MM.1S (cell line): ENCODE results near the gene CHRD.

Experiments
- DNase-seq: peaks from one replicate; pipeline ENCODE4 v3.0.0-alpha.2; 2015
- H2AFZ ChIP-seq: fragments of 300-600 bp; sonication (generic); 2 replicates; pipeline ENCODE4 v1.6.0; 2016; ENCODE audit warnings: antibody characterized with exemption, low read length
- H3F3A ChIP-seq: fragments of 300-600 bp; sonication (generic); 2 replicates; pipeline ENCODE4 v1.6.1; 2016; ENCODE audit warnings: mild to moderate bottlenecking, antibody characterized with exemption, low read length, moderate library complexity, mixed read lengths; ENCODE audit not compliant: insufficient read depth
- H3K27ac ChIP-seq: fragments of 300-600 bp; sonication (generic); 2 replicates; pipeline ENCODE4 v1.5.1; 2016; ENCODE audit warnings: mild to moderate bottlenecking, low read length
- H3K27me3 ChIP-seq: fragments of 300-600 bp; sonication (generic); replicated peaks from 2 replicates; pipeline ENCODE4 v1.6.0; 2016; ENCODE audit warnings: low read length; ENCODE audit not compliant: insufficient read depth
- H3K36me3 ChIP-seq: fragments of 300-600 bp; sonication (generic); replicated peaks from 2 replicates; pipeline ENCODE4 v1.6.1; 2016; ENCODE audit warnings: mild to moderate bottlenecking, low read length, mixed read lengths; ENCODE audit not compliant: insufficient read depth
- H3K4me1 ChIP-seq: fragments of 300-600 bp; sonication (generic); 2 replicates; pipeline ENCODE4 v1.6.1; 2016; ENCODE audit warnings: low read length, mixed read lengths
- H3K4me2 ChIP-seq: fragments of 300-600 bp; sonication (generic); 2 replicates; pipeline ENCODE4 v1.6.0; 2016; ENCODE audit warnings: low read depth, low read length
- H3K4me3 ChIP-seq: fragments of 300-600 bp; sonication (generic); 2 replicates; pipeline ENCODE4 v1.5.1; 2016; ENCODE audit warnings: low read length, mixed read lengths
- H3K79me2 ChIP-seq: fragments of 300-600 bp; sonication (generic); 2 replicates; pipeline ENCODE4 v1.6.1; 2016; ENCODE audit warnings: mixed run types, low read length, mixed read lengths
- H3K9ac ChIP-seq: fragments of 300-600 bp; sonication (generic); 2 replicates; pipeline ENCODE4 v1.6.1; 2016; ENCODE audit warnings: low read length, mixed read lengths
- H3K9me2 ChIP-seq: fragments of 300-600 bp; sonication (generic); replicated peaks from 2 replicates; pipeline ENCODE4 v1.6.1; 2016; ENCODE audit warnings: mild to moderate bottlenecking, low read length, mixed read lengths; ENCODE audit not compliant: insufficient read depth
- H3K9me3 ChIP-seq: fragments of 300-600 bp; sonication (generic); replicated peaks from 2 replicates; pipeline ENCODE4 v1.6.1; 2016; ENCODE audit warnings: mild to moderate bottlenecking, low read length, mixed read lengths; ENCODE audit not compliant: insufficient read depth
- H4K20me1 ChIP-seq: fragments of 300-600 bp; sonication (generic); 2 replicates; pipeline ENCODE4 v1.6.1; 2016; ENCODE audit warnings: mild to moderate bottlenecking, low read length, moderate library complexity, mixed read lengths; ENCODE audit not compliant: insufficient read depth
- EZH2 ChIP-seq: fragments of 300-600 bp; sonication (generic); optimal IDR thresholded peaks from 2 replicates; pipeline ENCODE3; 2017; ENCODE audit warnings: low read depth, mild to moderate bottlenecking, antibody characterized with exemption, low read length, mixed read lengths
- EZH2phosphoT487 ChIP-seq: fragments of 300-600 bp; sonication (generic); IDR thresholded peaks from 2 replicates; pipeline ENCODE4 v1.6.1; 2018; ENCODE audit warnings: antibody characterized with exemption, low read length
- TF ChIP-seq, protein P1 (sequence below): fragments of 300-600 bp; sonication (generic); IDR thresholded peaks from 2 replicates; pipeline ENCODE4 v1.5.1; 2016; ENCODE audit warnings: antibody characterized with exemption, low read length, mixed read lengths

The CHRD gene

DNA sequence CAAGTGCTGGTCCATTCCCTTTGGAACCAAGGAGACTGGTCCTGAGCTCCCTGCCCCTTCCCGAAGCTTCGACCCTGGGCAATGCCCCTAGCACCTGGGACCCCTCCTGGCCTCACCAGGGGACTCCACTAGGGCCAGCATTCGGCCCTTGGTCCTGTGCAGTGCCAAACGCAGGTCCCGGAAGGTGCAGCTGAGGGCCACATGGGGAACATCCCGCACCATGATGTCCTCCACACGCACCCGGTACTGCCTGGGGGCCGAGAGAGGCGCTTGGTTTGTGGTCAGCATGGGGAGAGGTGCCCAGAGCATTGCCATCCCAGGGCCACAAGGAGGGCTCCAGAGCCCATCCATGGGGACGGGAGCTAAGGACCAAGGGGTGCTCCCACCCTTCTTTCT, 26.3 kb upstream of the CHRD start:
- Histone ChIP-seq H2AFZ (no peak overlapping the region), H3K4me3 (no peak overlapping the region), H4K20me1 (no peaks in the 10 kb centered on the region), H3K4me1 (no peaks in the 10 kb centered on the region), H3F3A (no peaks in the 10 kb centered on the region), H3K27ac (no peak overlapping the region), H3K27me3 (no peaks in the 10 kb centered on the region), H3K79me2 (no peaks in the 10 kb centered on the region), H3K9ac (no peak overlapping the region), H3K9me2 (no peaks in the 10 kb centered on the region), H3K36me3 (no peaks in the 10 kb centered on the region), H3K4me2 (no peak overlapping the region), H3K9me3 (no peaks in the 10 kb centered on the region)
- no peak for DNase-seq
- TF ChIP-seq EZH2phosphoT487 = no peak
- no peak for TF ChIP-seq EZH2
- TF ChIP-seq, protein P1, sequence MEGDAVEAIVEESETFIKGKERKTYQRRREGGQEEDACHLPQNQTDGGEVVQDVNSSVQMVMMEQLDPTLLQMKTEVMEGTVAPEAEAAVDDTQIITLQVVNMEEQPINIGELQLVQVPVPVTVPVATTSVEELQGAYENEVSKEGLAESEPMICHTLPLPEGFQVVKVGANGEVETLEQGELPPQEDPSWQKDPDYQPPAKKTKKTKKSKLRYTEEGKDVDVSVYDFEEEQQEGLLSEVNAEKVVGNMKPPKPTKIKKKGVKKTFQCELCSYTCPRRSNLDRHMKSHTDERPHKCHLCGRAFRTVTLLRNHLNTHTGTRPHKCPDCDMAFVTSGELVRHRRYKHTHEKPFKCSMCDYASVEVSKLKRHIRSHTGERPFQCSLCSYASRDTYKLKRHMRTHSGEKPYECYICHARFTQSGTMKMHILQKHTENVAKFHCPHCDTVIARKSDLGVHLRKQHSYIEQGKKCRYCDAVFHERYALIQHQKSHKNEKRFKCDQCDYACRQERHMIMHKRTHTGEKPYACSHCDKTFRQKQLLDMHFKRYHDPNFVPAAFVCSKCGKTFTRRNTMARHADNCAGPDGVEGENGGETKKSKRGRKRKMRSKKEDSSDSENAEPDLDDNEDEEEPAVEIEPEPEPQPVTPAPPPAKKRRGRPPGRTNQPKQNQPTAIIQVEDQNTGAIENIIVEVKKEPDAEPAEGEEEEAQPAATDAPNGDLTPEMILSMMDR = no peak

DNA sequence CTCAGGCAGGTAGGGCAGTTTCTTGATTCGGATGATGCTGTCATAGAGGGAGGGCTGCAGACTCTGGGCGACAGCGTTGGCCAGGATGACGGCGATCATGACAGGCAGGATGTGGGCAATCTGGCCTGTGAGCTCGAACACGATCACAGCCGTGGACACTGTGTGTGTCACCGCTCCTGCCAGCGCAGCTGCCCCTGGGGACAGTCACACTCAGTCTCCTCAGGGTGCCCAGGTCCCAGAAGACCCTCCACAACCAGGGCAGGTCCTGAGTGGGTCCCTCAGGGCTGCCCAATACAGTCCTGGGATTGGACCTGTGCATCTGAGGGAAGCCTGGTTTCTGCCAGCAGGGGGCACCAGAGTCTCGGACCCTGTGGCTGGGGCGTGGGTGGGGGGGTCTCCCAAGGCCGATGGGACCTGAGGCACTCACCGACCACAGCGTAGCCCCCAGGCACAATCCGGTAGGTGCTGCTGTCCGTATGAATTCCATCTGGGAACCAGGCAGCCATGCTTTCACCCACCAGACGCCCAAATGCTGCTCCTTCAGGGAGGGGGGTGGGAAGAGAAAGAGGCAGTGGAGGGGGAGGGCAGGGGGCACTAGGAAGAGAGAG, 25.6 kb upstream of the CHRD start:
- Histone ChIP-seq H3K79me2 (no peaks in the 10 kb centered on the region), H3K27ac (no peak overlapping the region), H2AFZ (no peak overlapping the region), H3K4me3 (no peak overlapping the region), H3K9me3 (no peaks in the 10 kb centered on the region), H3K9me2 (no peaks in the 10 kb centered on the region), H3K36me3 (no peaks in the 10 kb centered on the region), H3K9ac (no peak overlapping the region), H4K20me1 (no peaks in the 10 kb centered on the region), H3K4me1 (no peaks in the 10 kb centered on the region), H3K4me2 (no peak overlapping the region), H3K27me3 (no peaks in the 10 kb centered on the region), H3F3A (no peaks in the 10 kb centered on the region)
- peak; percentile 36 for DNase-seq
- no peak for TF ChIP-seq EZH2phosphoT487
- TF ChIP-seq, protein P1 = peak; percentile 91

DNA sequence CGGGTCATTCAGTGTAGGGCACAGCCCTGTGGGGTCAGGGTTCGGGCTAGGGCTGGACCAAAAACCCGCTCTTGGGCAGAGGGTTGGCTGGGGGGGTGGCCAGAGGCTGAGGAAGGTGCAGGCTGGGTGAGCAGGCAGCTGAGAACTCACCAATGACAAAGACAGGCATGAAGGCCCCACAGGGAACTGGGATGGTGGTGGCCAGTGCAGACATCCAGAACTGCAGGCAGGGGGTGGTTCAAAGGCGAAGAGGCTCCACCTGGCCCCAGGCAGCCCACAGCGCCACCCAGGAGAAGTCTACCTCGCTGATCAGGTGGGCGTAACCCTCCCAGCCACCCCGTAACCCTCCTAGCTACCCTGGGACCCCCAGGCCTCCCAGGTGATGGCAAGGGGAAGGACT, 25.1 kb upstream of the CHRD start:
- H3K9me2 ChIP-seq = no peaks in the 10 kb centered on the region
- no peaks in the 10 kb centered on the region for H4K20me1 ChIP-seq
- H3K79me2 ChIP-seq = no peaks in the 10 kb centered on the region
- H3K9ac ChIP-seq = no peak overlapping the region
- DNase-seq = no peak
- no peaks in the 10 kb centered on the region for H3K36me3 ChIP-seq
- H3K27me3 ChIP-seq = no peaks in the 10 kb centered on the region
- H3K9me3 ChIP-seq = no peaks in the 10 kb centered on the region
- H3K27ac ChIP-seq = no peak overlapping the region
- no peak overlapping the region for H3K4me3 ChIP-seq
- no peaks in the 10 kb centered on the region for H3F3A ChIP-seq
- H3K4me1 ChIP-seq = no peaks in the 10 kb centered on the region
- no peak overlapping the region for H3K4me2 ChIP-seq
- H2AFZ ChIP-seq = no peak overlapping the region
- TF ChIP-seq EZH2phosphoT487 (no peak), EZH2 (no peak)
- TF ChIP-seq, protein P1 = no peak
